Islet precursor cell (in vitro differentiated cells): ENCODE results near the gene SAMD4B.
"Not testable (repeated sequence)": the region's sequence is repeated elsewhere in the genome, so short reads cannot be mapped to it uniquely, and the experiment has no call there.

Source experiments
- DNase-seq: peaks from one replicate; pipeline ENCODE4 v3.0.0-alpha.2; 2018

The SAMD4B gene

GRCh38 chr19:39335168-39335548, 7.1 kb upstream of the SAMD4B start:
- no peak for DNase-seq

- no peak for DNase-seq
These were observed 5.7 kb upstream of the SAMD4B start for GRCh38 chr19:39336483-39336882.

GRCh38 chr19:39339674-39340073, 2.5 kb upstream of the SAMD4B start:
- DNase-seq, result no peak

GRCh38 chr19:39340156-39340555, 2.1 kb upstream of the SAMD4B start:
- DNase-seq, result not testable (repeated sequence)

GRCh38 chr19:39341129-39341718, 997 bp upstream of the SAMD4B start:
- DNase-seq, result no peak

- DNase-seq, result no peak
These were observed 555 bp downstream of the SAMD4B start for GRCh38 chr19:39342647-39343305.

GRCh38 chr19:39345956-39346355, 3.7 kb downstream of the SAMD4B start:
- no peak for DNase-seq

- no peak for DNase-seq
These were observed 5.3 kb downstream of the SAMD4B start for GRCh38 chr19:39347332-39348164.

GRCh38 chr19:39349326-39349725, 7.1 kb downstream of the SAMD4B start:
- no peak for DNase-seq

GRCh38 chr19:39350156-39350555, 7.9 kb downstream of the SAMD4B start:
- DNase-seq, result no peak

- DNase-seq, result no peak
These were observed 9.4 kb downstream of the SAMD4B start for GRCh38 chr19:39351537-39352064.

GRCh38 chr19:39352381-39353255, 10.4 kb downstream of the SAMD4B start:
- DNase-seq, result no peak

- no peak for DNase-seq
These were observed 13.0 kb downstream of the SAMD4B start for GRCh38 chr19:39355253-39355652.

- no peak for DNase-seq
These were observed 13.9 kb downstream of the SAMD4B start for GRCh38 chr19:39356073-39356472.

- DNase-seq, result no peak
These were observed 14.4 kb downstream of the SAMD4B start for GRCh38 chr19:39356647-39357046.

GRCh38 chr19:39359026-39359425, 16.8 kb downstream of the SAMD4B start:
- DNase-seq, result no peak

GRCh38 chr19:39360599-39360998, 18.4 kb downstream of the SAMD4B start:
- no peak for DNase-seq

- peak; percentile 69 for DNase-seq
These were observed 20.7 kb downstream of the SAMD4B start for GRCh38 chr19:39362682-39363657.

GRCh38 chr19:39363901-39364457, 21.8 kb downstream of the SAMD4B start:
- no peak for DNase-seq

GRCh38 chr19:39365531-39365930, 23.3 kb downstream of the SAMD4B start:
- DNase-seq, result no peak

- no peak for DNase-seq
These were observed 27.0 kb downstream of the SAMD4B start for GRCh38 chr19:39369200-39369599.
